GM12865 (cell line): Measurements from ENCODE around the gene FARP2.
"Not testable (repeated sequence)": the region's sequence is repeated elsewhere in the genome, so short reads cannot be mapped to it uniquely, and the experiment has no call there.

Experiments
- DNase-seq: peaks from one replicate; pipeline ENCODE4 v3.0.0; 2010; ENCODE audit warnings: low read depth
- H3K4me3 ChIP-seq: 2 replicates; pipeline ENCODE4 v1.5.1; 2011; ENCODE audit warnings: mild to moderate bottlenecking, low read depth, low read length, control low read depth
- CTCF ChIP-seq: IDR thresholded peaks from 2 replicates; pipeline ENCODE4 v1.5.1; 2011; ENCODE audit warnings: low read length, control low read depth, low read depth, inconsistent platforms; ENCODE audit not compliant: insufficient read depth; ENCODE audit errors: missing control alignments

Gene FARP2

GRCh38 chr2:241390301-241391206 lies 34.5 kb downstream of the FARP2 start:
- DNase-seq, result peak; percentile 67
- TF ChIP-seq CTCF, result no peak
- H3K4me3 ChIP-seq, result no peak overlapping the region

GRCh38 chr2:241391892-241392665 lies 36.0 kb downstream of the FARP2 start:
- TF ChIP-seq CTCF, result peak; percentile 45
- no peak overlapping the region for H3K4me3 ChIP-seq
- peak; percentile 60 for DNase-seq

GRCh38 chr2:241392753-241393152 lies 36.7 kb downstream of the FARP2 start:
- not testable (repeated sequence) for H3K4me3 ChIP-seq, DNase-seq

GRCh38 chr2:241393524-241394196 lies 37.6 kb downstream of the FARP2 start:
- peak; percentile 55 for DNase-seq
- no peak for TF ChIP-seq CTCF
- no peak overlapping the region for H3K4me3 ChIP-seq

GRCh38 chr2:241396809-241397208 lies 40.7 kb downstream of the FARP2 start:
- not testable (repeated sequence) for H3K4me3 ChIP-seq, DNase-seq

- no peak for DNase-seq
- no peak overlapping the region for H3K4me3 ChIP-seq
- no peak for TF ChIP-seq CTCF
Measured at GRCh38 chr2:241399941-241400922, 44.1 kb downstream of the FARP2 start.

GRCh38 chr2:241408849-241409248 lies 52.8 kb downstream of the FARP2 start:
- no peak overlapping the region for H3K4me3 ChIP-seq
- no peak for TF ChIP-seq CTCF
- no peak for DNase-seq
